SIG-M5 treated with dmso at 0.1 percent for 504 hours (cell line): Measurements from ENCODE around the gene SPHK2.
A peak's percentile ranks its signal among the peaks of the same experiment; 100 is the strongest.
"Not testable (repeated sequence)": the region's sequence is repeated elsewhere in the genome, so short reads cannot be mapped to it uniquely, and the experiment has no call there.

Source experiments
- DNase-seq: peaks from one replicate; lab custom pipeline; 2025; ENCODE audit not compliant: unreplicated experiment; lab: John Stamatoyannopoulos, UW

Gene SPHK2

DNA sequence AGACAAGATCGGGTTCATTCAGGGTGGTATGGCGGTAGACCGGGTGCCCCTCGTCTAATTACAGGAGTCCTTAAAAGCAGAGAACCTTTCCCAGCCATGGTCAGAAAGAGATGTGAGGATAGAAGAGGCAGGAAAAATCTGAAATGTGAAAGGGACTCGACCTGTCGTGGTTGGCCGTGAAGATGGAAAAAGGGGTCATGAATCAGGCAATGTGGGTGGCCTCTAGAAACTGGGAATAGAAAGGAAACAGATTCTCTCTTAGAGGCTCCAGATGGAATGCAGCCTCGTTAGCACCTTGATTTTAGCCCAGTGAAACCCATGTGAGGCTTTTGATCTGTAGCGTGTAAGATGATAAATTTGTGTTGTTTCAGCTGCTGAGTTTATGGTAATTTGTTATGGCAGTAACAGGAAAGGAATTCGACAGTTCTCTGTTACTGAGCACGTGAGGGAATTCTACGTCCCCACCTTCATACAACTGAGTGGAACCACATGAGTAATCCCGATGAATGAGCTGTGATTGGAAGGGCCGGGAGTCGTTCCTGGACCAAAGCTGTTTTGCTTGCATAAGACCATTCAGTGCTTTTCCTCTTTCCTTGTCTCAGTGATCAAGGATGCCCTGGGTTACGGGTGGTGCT lies 37.7 kb downstream of the SPHK2 start:
- DNase-seq: no peak

DNA sequence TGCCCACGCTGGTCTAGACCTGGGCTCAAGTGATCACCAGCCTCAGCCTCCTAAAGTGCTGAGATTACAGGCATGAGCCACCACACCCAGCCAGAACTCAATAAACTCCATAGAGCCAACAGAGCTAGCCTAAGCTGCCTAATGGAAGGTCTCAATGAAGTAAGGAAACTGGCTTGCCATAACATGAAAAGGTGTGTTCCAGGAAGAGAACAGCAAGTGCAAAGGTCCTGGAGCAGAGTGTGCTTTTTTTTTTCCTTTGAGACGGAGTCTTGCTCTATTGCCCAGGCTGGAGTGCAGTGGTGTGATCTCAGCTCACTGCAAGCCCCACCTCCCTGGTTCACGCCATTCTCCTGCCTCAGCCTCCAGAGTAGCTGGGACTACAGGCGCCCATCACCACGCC lies 38.5 kb downstream of the SPHK2 start:
- DNase-seq: not testable (repeated sequence)

DNA sequence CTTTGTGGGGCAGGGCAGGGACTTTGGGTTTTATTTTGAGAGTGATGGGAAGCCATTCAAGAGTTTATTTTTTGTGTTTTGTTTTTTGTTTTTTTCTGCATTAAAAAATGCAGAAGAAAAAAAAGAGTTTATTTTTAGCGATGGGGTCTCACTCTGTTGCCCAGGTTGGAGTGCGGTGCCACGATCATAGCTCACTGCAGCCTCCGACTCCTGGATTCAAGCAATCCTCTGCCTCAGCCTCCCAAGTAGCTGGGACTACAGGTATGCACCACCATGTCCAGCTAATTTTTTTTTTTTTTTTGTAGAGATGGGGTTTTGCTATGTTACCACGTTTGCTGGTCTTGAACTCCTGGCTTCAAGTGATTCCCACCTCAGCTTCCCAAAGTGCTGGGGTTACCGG lies 39.2 kb downstream of the SPHK2 start:
- no peak for DNase-seq

DNA sequence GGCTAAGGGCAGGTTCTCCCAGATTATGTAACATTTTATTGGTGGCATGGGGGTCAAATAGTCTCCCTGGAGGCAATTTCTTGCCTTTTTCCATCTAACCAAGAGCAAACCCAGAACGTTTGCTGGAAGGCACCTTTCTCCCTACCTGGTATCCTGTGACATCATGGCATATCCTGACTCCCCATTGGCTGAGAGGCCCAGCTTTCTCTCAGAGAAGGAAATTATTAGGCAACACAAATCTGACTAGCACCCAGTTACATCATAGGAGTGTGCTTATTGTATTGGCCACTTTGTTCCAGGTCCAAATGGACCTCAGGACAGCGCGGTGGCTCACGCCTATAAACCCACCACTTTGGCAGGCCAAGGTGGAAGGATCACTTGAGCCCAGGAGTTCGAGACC lies 40.5 kb downstream of the SPHK2 start:
- DNase-seq: peak; percentile 65

GRCh38 chr19:48660852-48661710 lies 41.8 kb downstream of the SPHK2 start:
- peak; percentile 86 for DNase-seq

DNA sequence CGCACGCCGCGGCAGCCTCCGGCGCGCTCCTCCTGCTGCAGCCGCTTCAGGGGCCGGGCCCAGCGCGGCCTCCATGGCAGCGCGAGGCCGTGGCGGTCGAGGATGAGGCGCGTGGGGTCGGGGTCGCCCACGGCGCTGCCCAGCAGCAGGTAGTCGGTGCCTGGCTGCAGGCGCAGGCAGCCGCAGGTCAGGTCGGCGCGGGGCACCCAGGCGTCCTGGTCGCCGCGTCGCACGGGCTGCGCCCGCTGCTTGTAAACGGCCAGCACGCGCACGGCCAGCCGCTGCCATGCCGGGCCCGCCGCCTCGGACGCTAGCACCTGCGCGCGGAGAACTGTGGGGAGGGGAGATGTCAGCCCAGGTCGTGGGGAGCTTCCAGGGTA lies 42.4 kb downstream of the SPHK2 start:
- DNase-seq: no peak

- no peak for DNase-seq
These were observed 44.4 kb downstream of the SPHK2 start for GRCh38 chr19:48663667-48664066.

DNA sequence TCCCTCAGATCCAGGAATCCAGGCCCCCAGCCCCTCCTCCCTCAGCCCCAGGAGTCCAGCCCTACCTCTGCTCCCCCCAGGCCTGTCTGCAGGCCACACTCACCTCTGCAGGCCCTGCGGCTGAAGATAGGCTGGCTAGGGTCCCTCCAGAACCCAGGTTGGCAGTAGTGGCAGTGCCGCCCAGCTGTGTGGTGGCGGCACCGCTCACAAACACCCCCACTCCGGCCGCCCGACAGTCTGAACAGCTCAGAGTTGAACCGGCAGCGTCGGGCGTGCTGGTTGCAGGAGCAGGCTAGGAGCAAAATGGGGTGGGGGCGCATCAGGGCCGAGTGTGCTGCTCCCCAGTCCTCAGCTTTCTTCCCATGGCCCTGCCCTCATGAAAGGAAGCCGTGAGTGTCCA lies 45.2 kb downstream of the SPHK2 start:
- DNase-seq: no peak

DNA sequence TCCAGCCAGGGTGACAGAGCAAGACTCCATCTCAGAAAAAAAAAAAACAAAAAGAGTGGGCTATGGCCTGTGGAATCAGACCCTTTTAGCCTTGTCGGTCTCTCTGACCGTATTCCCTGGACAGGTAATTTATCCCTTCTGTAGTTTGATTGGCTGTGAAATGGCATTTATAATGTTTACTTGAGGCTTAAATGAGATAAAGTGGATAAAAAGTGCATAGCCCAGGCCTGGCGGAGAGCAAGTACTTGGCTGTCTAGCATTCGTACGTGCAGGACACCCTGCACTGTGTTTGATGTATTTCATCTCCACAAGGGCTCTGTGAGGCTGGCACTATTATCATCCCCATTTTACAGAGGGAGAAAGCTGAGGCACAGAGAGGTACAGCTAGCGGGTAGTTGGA lies 46.5 kb downstream of the SPHK2 start:
- DNase-seq: no peak

DNA sequence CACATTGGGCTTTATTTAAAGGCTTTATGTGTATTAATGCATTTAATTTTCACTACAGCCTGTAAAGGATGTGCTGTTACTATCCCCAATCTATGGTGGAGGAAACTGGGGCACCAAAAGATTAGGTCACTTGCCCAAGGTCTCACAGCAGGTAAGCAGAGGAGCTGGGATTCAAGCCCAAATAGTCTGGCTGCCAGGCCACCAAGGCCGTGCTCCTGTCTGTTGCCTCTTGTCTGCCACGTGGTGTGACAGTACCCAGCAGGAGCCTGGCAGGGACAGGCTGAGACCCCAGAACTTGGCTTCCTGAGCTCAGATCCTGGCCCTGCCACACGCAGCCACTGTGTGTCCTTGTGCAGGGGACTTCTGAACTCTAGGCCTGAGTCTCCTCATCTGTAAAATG lies 49.0 kb downstream of the SPHK2 start:
- DNase-seq: no peak

- no peak for DNase-seq
These were observed 49.5 kb downstream of the SPHK2 start for GRCh38 chr19:48668761-48669160.

GRCh38 chr19:48669903-48670668 lies 50.8 kb downstream of the SPHK2 start:
- no peak for DNase-seq

- DNase-seq: no peak
These were observed 51.6 kb downstream of the SPHK2 start for GRCh38 chr19:48670699-48671445.

DNA sequence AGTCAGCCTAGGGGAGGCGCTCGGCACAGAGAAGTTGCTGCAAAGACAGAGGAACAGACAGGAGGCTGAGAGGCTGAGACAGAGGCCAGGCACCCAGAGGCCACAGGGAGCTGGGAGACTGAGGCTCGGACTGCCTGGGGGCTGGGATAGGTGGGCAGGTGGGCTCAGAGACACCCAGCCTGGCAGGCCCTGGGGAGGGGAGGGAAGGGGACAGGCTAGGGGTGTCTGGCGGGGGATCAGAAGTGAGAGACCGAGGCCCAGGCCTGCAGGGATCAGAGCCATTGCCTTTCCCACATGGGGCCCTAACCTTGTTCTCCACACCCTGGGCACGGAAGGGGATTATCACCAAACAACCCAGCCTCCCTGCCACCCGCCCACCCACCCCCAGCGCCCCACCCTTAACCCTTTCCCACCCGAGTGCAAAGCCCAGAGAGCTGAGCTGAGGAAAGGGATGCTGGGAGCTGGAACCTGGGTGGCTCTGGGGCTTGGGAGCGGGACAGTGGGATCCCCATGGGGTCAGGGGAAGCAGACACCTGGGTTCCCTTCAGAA lies 52.2 kb downstream of the SPHK2 start:
- no peak for DNase-seq

- DNase-seq: no peak
These were observed 53.7 kb downstream of the SPHK2 start, which contains the start of gene NTN5 for GRCh38 chr19:48672994-48673393. Gene NTN5 (minus strand): TSS chr19:48673017. CDS start chr19:48670986, 2,031 bp downstream.

DNA sequence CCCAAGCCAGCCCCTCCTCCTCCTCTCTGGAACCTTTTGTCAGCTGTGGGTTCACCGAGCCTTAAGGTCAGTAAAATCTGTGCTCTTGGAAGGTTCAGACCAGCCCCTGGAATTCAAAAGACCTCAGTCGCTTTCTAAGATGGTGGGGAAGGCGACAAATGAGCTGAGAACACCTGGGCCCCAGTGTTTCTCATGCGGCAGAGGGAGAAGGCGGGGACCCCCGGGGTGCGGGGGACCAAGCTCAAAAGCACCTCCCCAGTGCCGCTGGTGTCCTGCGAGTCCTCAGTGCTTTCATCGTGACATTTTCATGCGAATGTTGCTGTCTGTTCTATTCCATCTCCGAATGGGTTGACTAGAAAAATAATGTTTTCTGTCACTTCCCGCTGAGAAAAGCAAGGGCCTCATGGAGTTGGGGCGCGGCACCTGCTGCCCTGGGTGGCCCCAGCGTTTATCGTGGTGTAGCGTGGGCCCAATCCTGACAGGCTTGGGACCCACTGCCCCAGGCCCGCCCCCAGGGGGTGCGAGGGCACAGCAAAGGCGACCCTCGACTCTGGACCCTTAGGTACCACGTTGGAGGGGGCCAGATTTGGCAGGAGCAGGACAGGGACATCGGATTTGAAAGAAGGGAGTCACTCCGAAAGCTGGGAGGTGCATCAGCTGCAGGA lies 54.3 kb downstream of the SPHK2 start:
- no peak for DNase-seq

- no peak for DNase-seq
These were observed 55.0 kb downstream of the SPHK2 start for GRCh38 chr19:48674216-48674809.

DNA sequence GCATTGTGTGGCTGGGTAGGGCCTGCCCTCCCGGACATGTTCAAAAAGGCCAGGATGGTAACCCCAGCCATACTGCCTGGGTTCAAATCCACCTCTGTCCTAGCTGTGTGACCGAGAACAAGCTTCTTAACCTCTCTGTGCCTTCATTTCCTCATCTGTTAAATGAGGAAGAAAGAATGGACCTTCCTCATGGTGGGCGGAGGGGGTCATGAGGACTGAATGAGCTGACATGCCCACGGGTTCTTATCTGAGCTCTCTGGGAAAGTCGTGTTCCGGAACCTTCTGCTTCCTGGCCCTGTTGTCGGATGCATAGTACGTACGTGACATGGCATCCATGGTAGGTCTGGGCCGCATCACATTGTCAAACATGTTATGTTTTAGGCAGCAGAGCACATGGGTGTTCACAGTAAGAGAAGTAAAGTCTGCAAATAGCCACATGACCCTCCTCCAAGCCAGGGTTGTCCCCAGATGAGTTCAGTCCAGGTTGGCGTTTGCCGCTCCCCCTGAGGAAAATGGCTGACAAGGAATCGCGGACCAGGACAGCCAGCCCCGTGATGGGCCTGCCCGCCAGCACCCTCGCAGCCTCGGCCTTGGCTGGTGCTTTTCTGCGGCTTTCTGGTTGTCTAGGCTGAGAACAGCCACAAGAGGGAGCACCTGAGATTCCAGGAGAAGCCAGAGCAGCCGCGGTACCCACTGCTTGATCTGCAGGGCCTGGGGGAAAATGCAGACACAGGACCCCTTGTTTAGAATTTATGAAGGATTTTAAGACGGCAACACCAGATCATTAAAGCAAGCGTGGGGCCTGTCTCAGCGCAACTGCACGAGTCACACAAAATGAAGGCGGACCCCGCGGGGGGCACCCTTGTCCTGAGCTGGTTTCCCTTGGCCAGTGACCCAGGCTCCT lies 55.9 kb downstream of the SPHK2 start:
- DNase-seq: peak; percentile 68

DNA sequence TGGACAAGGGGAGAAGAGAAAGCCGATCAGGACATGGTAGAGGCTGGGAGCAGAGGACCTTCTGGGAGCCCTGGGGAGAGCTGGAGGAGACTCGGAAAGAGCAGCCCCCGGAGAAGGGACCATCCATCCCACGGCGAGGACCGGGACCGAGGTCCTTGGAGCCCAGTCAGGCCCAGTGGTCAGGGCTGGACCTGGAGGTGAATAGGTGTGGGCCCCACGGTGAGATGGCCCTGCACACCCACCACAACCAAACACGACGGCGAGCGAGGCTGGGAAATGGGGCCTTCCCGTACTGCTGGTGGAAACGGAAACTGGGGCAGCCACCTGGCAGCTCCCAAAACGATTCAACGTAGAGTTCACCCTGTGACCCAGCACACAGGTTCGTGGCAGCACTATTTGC lies 57.2 kb downstream of the SPHK2 start:
- DNase-seq: no peak
